ENCODE measurements around the gene ANKRD16.

DNA sequence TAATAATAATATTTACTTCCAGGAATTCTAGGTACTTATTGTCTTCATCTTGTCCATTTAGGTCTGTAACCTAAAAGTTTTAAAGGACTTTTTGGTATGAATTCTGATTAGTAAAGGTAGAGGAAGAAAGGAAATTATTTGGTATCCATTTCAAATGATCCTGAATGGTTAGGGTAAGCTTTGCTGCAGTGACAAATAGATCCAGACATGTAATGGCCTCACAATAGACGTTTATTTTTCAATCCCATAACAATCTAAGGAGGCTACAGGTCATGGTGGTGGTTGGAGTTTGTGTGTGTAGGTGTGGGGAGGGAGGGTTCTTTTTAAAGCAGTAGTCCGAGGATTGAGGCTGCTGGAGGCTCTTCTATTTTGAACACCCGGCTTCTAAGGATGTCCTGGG lies 5.7 kb upstream of the ANKRD16 start:
- TF ChIP-seq CTCF (IDR thresholded peaks at IDR 0.05) = no peak
- TF ChIP-seq POLR2A (IDR thresholded peaks at IDR 0.05) = no peak
